Germinal center (tissue), 1 donor: Measurements from ENCODE around the gene HDAC4.
"Not testable (repeated sequence)": the region's sequence is repeated elsewhere in the genome, so short reads cannot be mapped to it uniquely, and the experiment has no call there.

Experiments used
- DNase-seq: peaks from one replicate; pipeline ENCODE4 v3.0.0; 2012; ENCODE audit warnings: mixed read lengths, low spot score

HDAC4 gene

GRCh38 chr2:239282448-239283287 is 118.2 kb downstream of the HDAC4 start:
- DNase-seq, result no peak

GRCh38 chr2:239280296-239281017 is 120.4 kb downstream of the HDAC4 start:
- not testable (repeated sequence) for DNase-seq

GRCh38 chr2:239279508-239280295 is 121.1 kb downstream of the HDAC4 start:
- DNase-seq, result no peak

GRCh38 chr2:239278941-239279365 is 121.9 kb downstream of the HDAC4 start:
- DNase-seq, result no peak

GRCh38 chr2:239278361-239278760 is 122.5 kb downstream of the HDAC4 start:
- no peak for DNase-seq

GRCh38 chr2:239277401-239278085 is 123.3 kb downstream of the HDAC4 start:
- DNase-seq, result no peak

GRCh38 chr2:239276851-239277250 is 124.0 kb downstream of the HDAC4 start:
- DNase-seq, result no peak

- no peak for DNase-seq
Measured at GRCh38 chr2:239275847-239276831, 124.7 kb downstream of the HDAC4 start.

DNA sequence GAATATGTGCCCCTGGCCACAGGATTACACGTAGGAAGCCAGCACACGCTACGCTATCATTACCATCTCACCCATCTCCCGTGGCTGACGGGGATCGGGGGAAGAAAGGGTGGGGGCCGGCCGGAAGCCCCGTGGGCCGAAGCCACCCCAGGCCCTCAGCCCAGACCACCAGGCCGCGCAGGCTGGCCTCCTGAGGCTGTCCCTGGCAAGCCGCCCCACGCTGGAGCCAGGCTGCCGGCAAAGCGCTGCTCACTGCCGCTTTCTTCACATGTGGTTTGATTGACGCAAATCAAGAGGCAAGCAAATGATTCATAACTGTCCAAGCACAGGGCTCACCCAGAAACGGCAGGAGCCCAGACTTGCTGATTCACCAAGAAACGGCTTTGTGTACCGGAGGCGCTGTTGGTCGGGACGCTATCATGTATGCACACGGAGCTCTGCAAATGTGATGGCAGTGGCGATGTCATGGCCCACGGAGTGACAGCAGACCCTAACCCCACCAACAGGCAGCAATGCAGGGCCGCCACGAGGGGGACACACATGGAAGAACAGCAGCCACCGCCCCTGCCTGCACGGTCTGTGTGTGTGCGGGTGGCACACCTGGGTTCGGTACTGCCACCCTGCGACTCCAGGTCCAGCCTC is 125.7 kb downstream of the HDAC4 start:
- DNase-seq, result peak; percentile 35

- DNase-seq, result no peak
Measured at GRCh38 chr2:239274391-239275043, 126.3 kb downstream of the HDAC4 start.

DNA sequence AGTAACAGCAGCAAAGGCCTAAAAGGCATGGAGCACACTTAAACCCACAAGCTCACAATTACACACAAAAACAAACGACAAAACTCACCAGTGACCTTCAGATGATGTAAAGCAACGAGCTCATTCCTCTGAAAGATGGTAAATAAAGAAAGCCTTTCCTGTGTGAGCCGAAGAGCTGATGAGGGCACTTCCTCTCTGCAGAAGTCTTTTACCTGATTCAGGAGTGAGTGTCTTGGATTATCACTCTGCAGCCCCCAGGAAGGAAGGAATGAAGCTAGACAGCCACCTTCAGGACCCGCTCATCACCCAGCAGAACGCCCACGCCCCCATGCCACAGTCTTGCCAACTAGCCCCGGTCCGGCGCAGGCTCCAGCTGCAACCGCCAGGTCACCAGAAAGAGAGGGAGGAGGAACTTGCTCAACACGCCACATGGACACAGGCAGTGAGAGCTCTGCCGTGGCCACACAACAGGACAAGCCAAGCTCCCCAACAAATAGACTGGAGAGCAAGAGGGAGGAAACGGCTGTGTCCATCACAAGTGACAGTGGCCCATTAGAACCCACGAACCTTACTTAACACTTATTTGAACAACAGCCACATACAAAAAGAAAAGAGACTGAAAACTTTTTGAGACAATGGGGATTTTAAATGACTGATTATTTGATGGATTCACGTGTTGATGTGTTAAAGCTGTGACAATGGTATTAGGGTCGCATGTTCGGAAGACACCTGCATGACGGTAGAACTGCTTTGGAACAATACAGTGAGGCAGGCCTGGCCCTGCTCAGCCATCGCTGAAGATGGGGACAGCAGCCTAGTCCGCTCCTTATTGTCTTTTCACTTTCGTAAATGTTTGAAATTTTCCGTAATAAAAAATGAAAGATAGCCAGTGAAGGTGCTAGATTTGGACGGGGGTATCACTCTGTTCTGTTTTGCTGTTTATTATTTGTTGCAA is 127.3 kb downstream of the HDAC4 start:
- no peak for DNase-seq

DNA sequence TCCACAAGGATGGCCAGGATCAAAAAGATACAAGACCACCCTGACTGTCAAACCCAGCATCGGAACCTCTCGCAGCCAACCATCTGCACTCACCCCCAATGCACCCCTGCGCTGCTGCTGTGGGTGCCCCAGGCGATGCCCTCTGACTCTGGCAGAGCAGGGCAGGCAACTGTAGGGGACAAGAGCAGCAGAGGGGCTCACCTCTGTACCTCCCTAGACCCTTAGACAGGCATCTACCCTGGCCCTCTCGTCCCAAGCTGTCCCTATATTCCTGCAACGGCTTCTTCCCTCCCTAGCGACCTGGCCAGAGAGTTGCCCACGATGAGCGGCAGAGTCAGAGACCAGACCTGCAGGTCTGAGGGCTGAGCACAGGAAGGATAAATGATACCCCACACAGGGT is 128.2 kb downstream of the HDAC4 start:
- no peak for DNase-seq

DNA sequence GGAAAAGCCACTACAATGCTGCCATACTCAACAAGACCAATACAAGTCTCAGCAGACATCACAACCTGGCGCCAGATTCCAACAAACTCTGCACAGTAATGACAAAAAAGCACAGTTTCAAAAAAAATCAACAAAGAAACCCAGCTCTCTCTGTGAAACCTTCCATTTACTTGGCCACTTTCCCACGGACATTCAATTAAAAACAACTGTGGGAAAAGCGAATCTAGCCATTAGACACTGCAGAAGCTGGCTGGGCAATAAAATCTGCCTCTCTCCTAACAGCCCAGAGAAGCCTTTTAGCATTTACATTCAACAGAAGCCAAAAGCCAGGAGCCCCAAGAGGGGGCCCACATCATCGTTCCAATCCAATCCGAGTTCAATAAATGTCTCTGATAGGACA is 128.9 kb downstream of the HDAC4 start:
- no peak for DNase-seq

DNA sequence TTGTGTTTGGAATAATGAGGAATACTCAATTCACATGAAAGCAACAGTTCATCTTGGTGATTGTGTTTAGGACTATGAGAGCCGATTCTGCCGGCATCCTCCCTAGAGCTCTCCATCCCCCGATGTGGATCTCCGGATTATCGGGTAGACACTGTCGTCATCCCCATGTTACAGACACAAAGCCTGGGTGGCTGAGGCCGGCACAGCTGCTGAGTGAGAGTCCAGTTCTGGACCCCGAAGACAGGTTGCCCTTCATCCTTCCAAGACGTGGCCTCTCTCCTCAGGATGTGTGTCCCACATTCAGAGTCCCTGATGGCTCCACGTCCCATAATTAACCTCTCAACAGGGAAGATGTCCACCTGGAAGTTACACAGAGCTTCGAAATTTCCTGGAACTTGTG is 129.3 kb downstream of the HDAC4 start:
- no peak for DNase-seq

- no peak for DNase-seq
Measured at GRCh38 chr2:239269916-239270315, 130.9 kb downstream of the HDAC4 start.

GRCh38 chr2:239269173-239269885 is 131.5 kb downstream of the HDAC4 start:
- DNase-seq, result no peak

DNA sequence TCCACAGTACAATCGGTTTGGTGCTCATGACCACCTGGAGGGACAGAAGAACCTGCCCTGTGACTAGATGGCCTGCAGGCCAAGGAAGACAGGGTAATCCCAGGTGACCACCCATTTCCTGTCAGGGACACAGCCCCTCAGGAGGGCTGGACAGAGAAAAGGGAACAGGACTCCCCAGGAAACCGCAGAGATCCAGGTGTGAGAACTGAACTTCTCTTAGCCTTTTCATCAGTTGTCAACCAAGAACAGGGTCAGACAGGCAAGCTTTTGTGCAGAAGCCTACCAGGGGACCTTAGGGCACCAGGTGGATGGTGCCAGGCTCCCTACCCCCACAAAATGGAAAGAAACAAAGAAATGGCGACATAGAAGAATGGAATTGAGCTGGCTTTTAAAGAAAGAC is 132.3 kb downstream of the HDAC4 start:
- DNase-seq, result no peak

DNA sequence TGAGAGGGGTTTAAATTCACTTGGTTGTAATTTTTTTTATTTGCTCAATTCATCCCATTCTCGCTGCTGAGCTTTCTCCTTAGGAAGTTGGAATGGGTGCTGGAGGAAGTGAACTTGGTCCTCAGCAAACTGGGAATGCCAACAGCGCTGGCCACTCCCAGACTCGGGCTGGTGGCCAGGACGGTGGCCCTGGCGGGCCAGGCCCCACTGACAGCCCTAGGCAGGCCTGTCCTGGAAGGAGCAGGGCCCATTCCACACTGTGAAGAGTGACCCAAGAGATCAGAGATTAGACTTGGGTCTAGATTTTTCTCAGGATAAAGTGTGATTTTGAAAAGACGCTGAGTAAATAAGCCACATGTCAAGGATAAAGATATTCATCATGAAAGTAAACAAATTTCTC is 132.7 kb downstream of the HDAC4 start:
- DNase-seq, result no peak
